GM23338 (cell line): ENCODE data around the gene LMOD1. TPM values are rescaled to one million over a fixed set of nuclear protein-coding genes. Genes with fewer than 3 reads are reported as not detected.

Experiments used
- ATAC-seq: fragments of 200-7000 bp; cut with Tn5 transposase; 3 replicates; pipeline ENCODE4 v1.9.1; 2020
- DNase-seq: peaks from one replicate; pipeline ENCODE4 v3.0.0-alpha.2; 2015; ENCODE audit warnings: low spot score
- H2AFZ ChIP-seq: fragments of 200-600 bp; sonication (generic); 2 replicates; pipeline ENCODE4 v1.8.0; 2016; ENCODE audit warnings: antibody characterized with exemption, mild to moderate bottlenecking, moderate library complexity
- H3F3A ChIP-seq: fragments of 200-600 bp; sonication (generic); replicated peaks from 2 replicates; pipeline ENCODE4 v1.8.0; 2017; ENCODE audit warnings: antibody characterized with exemption, mixed run types, low read depth
- H3K27ac ChIP-seq: fragments of 200-600 bp; sonication (generic); 2 replicates; pipeline ENCODE4 v1.6.1; 2016; ENCODE audit warnings: low read depth
- H3K27me3 ChIP-seq: fragments of 200-600 bp; sonication (generic); 2 replicates; pipeline ENCODE4 v1.8.0; 2016; ENCODE audit warnings: mild to moderate bottlenecking, mixed run types, moderate library complexity; ENCODE audit not compliant: insufficient read depth
- H3K36me3 ChIP-seq: fragments of 200-600 bp; sonication (generic); 2 replicates; pipeline ENCODE4 v1.8.0; 2016; ENCODE audit warnings: mild to moderate bottlenecking; ENCODE audit not compliant: insufficient read depth
- H3K4me1 ChIP-seq: fragments of 200-600 bp; sonication (generic); 2 replicates; pipeline ENCODE4 v1.8.0; 2016; ENCODE audit warnings: mild to moderate bottlenecking, moderate library complexity; ENCODE audit not compliant: insufficient read depth
- H3K4me2 ChIP-seq: fragments of 200-600 bp; sonication (generic); 2 replicates; pipeline ENCODE4 v1.7.1; 2017; ENCODE audit warnings: mixed run types
- H3K4me3 ChIP-seq: fragments of 200-600 bp; sonication (generic); 2 replicates; pipeline ENCODE4 v1.6.1; 2016; ENCODE audit warnings: mixed run types
- H3K79me2 ChIP-seq: fragments of 200-600 bp; sonication (generic); replicated peaks from 2 replicates; pipeline ENCODE4 v1.8.0; 2017; ENCODE audit warnings: mild to moderate bottlenecking; ENCODE audit not compliant: insufficient read depth
- H3K9me2 ChIP-seq: fragments of 200-600 bp; sonication (generic); 2 replicates; pipeline ENCODE4 v1.8.0; 2017; ENCODE audit not compliant: insufficient read depth
- H4K20me1 ChIP-seq: fragments of 200-600 bp; sonication (generic); replicated peaks from 2 replicates; pipeline ENCODE4 v1.8.0; 2017; ENCODE audit warnings: mild to moderate bottlenecking; ENCODE audit not compliant: insufficient read depth
- H3K27ac Mint-ChIP-seq: 2 replicates; pipeline ENCODE4 v1.8.0; 2020; ENCODE audit warnings: inconsistent platforms, mild to moderate bottlenecking, moderate library complexity, mixed read lengths
- H3K27me3 Mint-ChIP-seq: 3 replicates; pipeline ENCODE4 v1.8.0; 2022; ENCODE audit warnings: low read depth, mild to moderate bottlenecking, moderate library complexity, mixed read lengths, inconsistent platforms; ENCODE audit not compliant: insufficient read depth, poor library complexity
- H3K36me3 Mint-ChIP-seq: 3 replicates; pipeline ENCODE4 v1.8.0; 2021; ENCODE audit warnings: low read depth, mild to moderate bottlenecking, inconsistent platforms, moderate library complexity, mixed read lengths
- H3K4me1 Mint-ChIP-seq: 3 replicates; pipeline ENCODE4 v1.8.0; 2020; ENCODE audit warnings: mild to moderate bottlenecking, inconsistent platforms, mixed read lengths
- H3K4me3 Mint-ChIP-seq: 3 replicates; pipeline ENCODE4 v1.8.0; 2021; ENCODE audit warnings: moderate library complexity, mild to moderate bottlenecking, inconsistent platforms, mixed read lengths
- H3K9me3 Mint-ChIP-seq: 3 replicates; pipeline ENCODE4 v1.8.0; 2020; ENCODE audit warnings: moderate library complexity, mild to moderate bottlenecking, inconsistent platforms, mixed read lengths
- NANOG ChIP-seq: IDR thresholded peaks from 2 replicates; pipeline ENCODE4 v1.6.1; 2016; ENCODE audit warnings: antibody characterized with exemption, borderline replicate concordance
- ZNF331 ChIP-seq: fragments of 250-450 bp; sonication (Bioruptor Pico); IDR thresholded peaks from 2 replicates; pipeline ENCODE4 v1.5.0; 2020; ENCODE audit warnings: low read depth, mild to moderate bottlenecking, moderate library complexity
- polyA plus RNA-seq: library from polyadenylated mRNA; unstranded; fragments of >200 nt; fragmentation: Nextera tagmentation; extraction: Ambion mirVana; gene quantifications from 2 replicates; pipeline ENCODE4 v1.2.1, GENCODE V29; 2016
- total RNA-seq: library from RNA; depleted of rRNA; stranded (reverse); fragments of >200 nt; shearing (Covaris generic); gene quantifications from 2 replicates; pipeline ENCODE4 v1.2.3, GENCODE V29; 2014
- TF ChIP-seq, protein P1 (sequence below): fragments of 250-450 bp; sonication (Bioruptor Pico); IDR thresholded peaks from 2 replicates; pipeline ENCODE4 v1.5.0; 2020; ENCODE audit warnings: mild to moderate bottlenecking, moderate library complexity
- TF ChIP-seq, protein P2 (sequence below), 2 experiments: fragments of 200-600 bp in 1 of 2; sonication (generic) in 1 of 2; conservative IDR thresholded peaks; 2 replicates each; pipeline versions ENCODE4 v1.5.1 to v1.6.1; 2016 to 2017; ENCODE audit warnings: antibody characterized with exemption in 2 of 2, low read depth in 2 of 2, mild to moderate bottlenecking in 2 of 2, moderate library complexity in 1 of 2
- TF ChIP-seq, protein P3 (sequence below): IDR thresholded peaks from 2 replicates; pipeline ENCODE4 v1.6.1; 2016; ENCODE audit warnings: antibody characterized with exemption

Gene LMOD1
- total and polyA plus RNA-seq, 2 experiments from 2014 or later: 0.74 to 1.7 TPM

DNA sequence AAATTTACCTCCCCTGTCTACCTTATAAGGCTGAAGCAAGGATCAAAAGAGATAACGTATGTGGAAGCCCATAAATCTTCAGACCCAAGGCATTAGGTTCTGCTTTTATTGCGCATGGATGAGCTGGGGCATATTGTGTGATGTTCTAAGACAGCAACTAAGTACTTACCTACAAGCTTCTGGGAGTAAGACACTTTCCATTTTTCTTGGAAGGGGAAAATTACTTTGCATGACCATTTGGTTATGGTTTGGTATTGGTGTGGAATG lies 21.1 kb downstream of the LMOD1 start:
- 0 out of 2 replicates have a peak, but pooled peaks cover 4% of the 10 kb centered on the region for H3K9me2 ChIP-seq
- Mint-ChIP-seq H3K4me1 (no peaks in the 10 kb centered on the region; the same call in 2 of the 3 replicates), H3K36me3 (no peaks in the 10 kb centered on the region), H3K27me3 (no peaks in the 10 kb centered on the region), H3K9me3 (no peaks in the 10 kb centered on the region), H3K4me3 (no peak overlapping the region), H3K27ac (no peak overlapping the region)
- TF ChIP-seq NANOG: no peak
- TF ChIP-seq, protein P1, sequence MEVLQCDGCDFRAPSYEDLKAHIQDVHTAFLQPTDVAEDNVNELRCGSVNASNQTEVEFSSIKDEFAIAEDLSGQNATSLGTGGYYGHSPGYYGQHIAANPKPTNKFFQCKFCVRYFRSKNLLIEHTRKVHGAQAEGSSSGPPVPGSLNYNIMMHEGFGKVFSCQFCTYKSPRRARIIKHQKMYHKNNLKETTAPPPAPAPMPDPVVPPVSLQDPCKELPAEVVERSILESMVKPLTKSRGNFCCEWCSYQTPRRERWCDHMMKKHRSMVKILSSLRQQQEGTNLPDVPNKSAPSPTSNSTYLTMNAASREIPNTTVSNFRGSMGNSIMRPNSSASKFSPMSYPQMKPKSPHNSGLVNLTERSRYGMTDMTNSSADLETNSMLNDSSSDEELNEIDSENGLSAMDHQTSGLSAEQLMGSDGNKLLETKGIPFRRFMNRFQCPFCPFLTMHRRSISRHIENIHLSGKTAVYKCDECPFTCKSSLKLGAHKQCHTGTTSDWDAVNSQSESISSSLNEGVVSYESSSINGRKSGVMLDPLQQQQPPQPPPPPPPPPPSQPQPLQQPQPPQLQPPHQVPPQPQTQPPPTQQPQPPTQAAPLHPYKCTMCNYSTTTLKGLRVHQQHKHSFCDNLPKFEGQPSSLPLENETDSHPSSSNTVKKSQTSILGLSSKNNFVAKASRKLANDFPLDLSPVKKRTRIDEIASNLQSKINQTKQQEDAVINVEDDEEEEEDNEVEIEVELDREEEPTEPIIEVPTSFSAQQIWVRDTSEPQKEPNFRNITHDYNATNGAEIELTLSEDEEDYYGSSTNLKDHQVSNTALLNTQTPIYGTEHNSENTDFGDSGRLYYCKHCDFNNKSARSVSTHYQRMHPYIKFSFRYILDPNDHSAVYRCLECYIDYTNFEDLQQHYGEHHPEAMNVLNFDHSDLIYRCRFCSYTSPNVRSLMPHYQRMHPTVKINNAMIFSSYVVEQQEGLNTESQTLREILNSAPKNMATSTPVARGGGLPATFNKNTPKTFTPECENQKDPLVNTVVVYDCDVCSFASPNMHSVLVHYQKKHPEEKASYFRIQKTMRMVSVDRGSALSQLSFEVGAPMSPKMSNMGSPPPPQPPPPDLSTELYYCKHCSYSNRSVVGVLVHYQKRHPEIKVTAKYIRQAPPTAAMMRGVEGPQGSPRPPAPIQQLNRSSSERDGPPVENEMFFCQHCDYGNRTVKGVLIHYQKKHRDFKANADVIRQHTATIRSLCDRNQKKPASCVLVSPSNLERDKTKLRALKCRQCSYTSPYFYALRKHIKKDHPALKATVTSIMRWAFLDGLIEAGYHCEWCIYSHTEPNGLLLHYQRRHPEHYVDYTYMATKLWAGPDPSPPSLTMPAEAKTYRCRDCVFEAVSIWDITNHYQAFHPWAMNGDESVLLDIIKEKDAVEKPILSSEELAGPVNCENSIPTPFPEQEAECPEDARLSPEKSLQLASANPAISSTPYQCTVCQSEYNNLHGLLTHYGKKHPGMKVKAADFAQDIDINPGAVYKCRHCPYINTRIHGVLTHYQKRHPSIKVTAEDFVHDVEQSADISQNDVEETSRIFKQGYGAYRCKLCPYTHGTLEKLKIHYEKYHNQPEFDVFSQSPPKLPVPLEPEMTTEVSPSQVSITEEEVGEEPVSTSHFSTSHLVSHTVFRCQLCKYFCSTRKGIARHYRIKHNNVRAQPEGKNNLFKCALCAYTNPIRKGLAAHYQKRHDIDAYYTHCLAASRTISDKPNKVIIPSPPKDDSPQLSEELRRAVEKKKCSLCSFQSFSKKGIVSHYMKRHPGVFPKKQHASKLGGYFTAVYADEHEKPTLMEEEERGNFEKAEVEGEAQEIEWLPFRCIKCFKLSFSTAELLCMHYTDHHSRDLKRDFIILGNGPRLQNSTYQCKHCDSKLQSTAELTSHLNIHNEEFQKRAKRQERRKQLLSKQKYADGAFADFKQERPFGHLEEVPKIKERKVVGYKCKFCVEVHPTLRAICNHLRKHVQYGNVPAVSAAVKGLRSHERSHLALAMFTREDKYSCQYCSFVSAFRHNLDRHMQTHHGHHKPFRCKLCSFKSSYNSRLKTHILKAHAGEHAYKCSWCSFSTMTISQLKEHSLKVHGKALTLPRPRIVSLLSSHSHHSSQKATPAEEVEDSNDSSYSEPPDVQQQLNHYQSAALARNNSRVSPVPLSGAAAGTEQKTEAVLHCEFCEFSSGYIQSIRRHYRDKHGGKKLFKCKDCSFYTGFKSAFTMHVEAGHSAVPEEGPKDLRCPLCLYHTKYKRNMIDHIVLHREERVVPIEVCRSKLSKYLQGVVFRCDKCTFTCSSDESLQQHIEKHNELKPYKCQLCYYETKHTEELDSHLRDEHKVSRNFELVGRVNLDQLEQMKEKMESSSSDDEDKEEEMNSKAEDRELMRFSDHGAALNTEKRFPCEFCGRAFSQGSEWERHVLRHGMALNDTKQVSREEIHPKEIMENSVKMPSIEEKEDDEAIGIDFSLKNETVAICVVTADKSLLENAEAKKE: no peak
- TF ChIP-seq ZNF331: no peak
- TF ChIP-seq, protein P2, sequence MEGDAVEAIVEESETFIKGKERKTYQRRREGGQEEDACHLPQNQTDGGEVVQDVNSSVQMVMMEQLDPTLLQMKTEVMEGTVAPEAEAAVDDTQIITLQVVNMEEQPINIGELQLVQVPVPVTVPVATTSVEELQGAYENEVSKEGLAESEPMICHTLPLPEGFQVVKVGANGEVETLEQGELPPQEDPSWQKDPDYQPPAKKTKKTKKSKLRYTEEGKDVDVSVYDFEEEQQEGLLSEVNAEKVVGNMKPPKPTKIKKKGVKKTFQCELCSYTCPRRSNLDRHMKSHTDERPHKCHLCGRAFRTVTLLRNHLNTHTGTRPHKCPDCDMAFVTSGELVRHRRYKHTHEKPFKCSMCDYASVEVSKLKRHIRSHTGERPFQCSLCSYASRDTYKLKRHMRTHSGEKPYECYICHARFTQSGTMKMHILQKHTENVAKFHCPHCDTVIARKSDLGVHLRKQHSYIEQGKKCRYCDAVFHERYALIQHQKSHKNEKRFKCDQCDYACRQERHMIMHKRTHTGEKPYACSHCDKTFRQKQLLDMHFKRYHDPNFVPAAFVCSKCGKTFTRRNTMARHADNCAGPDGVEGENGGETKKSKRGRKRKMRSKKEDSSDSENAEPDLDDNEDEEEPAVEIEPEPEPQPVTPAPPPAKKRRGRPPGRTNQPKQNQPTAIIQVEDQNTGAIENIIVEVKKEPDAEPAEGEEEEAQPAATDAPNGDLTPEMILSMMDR (conservative IDR thresholded peaks at IDR 0.05; ENCODE audit: low read depth in 2 of 2): no peak
- TF ChIP-seq, protein P3, sequence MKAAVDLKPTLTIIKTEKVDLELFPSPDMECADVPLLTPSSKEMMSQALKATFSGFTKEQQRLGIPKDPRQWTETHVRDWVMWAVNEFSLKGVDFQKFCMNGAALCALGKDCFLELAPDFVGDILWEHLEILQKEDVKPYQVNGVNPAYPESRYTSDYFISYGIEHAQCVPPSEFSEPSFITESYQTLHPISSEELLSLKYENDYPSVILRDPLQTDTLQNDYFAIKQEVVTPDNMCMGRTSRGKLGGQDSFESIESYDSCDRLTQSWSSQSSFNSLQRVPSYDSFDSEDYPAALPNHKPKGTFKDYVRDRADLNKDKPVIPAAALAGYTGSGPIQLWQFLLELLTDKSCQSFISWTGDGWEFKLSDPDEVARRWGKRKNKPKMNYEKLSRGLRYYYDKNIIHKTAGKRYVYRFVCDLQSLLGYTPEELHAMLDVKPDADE: no peak
- no peak overlapping the region for H2AFZ ChIP-seq
- no peaks in the 10 kb centered on the region for H3K27me3 ChIP-seq
- H3K4me3 ChIP-seq: no peak overlapping the region
- no peak overlapping the region for H3K27ac ChIP-seq
- H4K20me1 ChIP-seq: no peaks in the 10 kb centered on the region
- DNase-seq (no peak), ATAC-seq (no peak)
- no peaks in the 10 kb centered on the region for H3F3A ChIP-seq
- H3K4me1 ChIP-seq: no peaks in the 10 kb centered on the region
- no peak overlapping the region for H3K4me2 ChIP-seq
- H3K79me2 ChIP-seq: no peaks in the 10 kb centered on the region
- no peaks in the 10 kb centered on the region for H3K36me3 ChIP-seq
